Suprapubic skin (tissue), 3 donors: ENCODE results near the gene CFAP74.

Experiments used
- CTCF ChIP-seq, 2 donors: fragments of 200-600 bp in 1 of 2; fragments of 450-650 bp in 1 of 2; sonication (generic) in 1 of 2; IDR thresholded peaks; one replicate each; pipeline ENCODE4 v1.5.1; 2016 to 2019; ENCODE audit warnings: antibody characterized with exemption in 2 of 2, mild to moderate bottlenecking in 1 of 2, moderate library complexity in 1 of 2
- EP300 ChIP-seq: sonication (generic); formaldehyde crosslinking; IDR thresholded peaks from one replicate; pipeline ENCODE4 v1.6.1; 2017; ENCODE audit warnings: antibody characterized with exemption

DNA sequence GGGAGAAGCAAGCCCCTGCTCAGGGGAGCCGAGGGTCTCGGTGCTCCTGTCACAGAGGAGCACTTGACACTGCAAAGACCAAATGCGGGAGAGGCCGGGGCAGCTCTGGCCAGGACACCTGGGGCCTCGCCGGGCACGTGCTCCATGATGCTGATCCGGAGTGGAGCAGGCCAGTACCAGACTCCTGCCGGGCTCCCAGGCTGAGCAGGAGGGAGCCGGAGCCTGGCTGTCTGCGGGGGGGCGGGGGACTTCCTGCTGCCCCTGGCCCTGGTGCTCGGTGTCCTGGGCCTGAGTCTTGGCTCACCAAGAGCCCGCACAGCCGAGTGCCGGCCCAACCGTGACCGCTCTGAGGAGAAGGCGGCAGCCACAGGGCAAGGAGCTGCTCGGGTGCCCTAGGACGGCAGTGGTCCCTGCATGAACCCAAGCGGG, 46.0 kb downstream of the CFAP74 start:
- no peak for TF ChIP-seq EP300
- no peak for TF ChIP-seq CTCF (IDR thresholded peaks at IDR 0.05)
